HG02588 (cell line): ENCODE measurements around the gene SUMF2.
"Not testable (repeated sequence)": the region's sequence is repeated elsewhere in the genome, so short reads cannot be mapped to it uniquely, and the experiment has no call there.

Source experiments
- ATAC-seq: cut with Tn5 transposase; IDR thresholded peaks from one replicate; pipeline ENCODE4 v1.9.1; 2021; ENCODE audit warnings: mild to moderate bottlenecking, moderate library complexity; ENCODE audit not compliant: unreplicated experiment

The SUMF2 gene

DNA sequence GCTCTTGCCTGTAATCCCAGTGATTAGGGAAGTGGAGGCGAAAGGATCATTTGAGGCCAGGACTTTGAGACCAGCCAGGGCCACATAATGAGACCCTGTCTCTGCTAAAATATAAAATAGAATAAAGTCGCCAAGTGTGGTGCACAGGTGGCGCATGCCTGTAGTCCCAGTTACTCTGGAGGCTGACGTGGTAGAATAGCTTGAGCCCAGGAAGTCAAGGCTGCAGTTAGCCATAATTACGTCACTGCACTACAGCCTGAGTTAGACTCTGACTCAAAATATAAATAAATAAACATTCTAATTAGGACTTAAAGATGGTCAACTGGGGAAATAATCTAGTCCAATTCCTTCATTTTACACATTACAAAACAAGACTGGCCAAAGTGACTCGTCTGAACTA is 41.4 kb downstream of the SUMF2 start:
- no peak for ATAC-seq

DNA sequence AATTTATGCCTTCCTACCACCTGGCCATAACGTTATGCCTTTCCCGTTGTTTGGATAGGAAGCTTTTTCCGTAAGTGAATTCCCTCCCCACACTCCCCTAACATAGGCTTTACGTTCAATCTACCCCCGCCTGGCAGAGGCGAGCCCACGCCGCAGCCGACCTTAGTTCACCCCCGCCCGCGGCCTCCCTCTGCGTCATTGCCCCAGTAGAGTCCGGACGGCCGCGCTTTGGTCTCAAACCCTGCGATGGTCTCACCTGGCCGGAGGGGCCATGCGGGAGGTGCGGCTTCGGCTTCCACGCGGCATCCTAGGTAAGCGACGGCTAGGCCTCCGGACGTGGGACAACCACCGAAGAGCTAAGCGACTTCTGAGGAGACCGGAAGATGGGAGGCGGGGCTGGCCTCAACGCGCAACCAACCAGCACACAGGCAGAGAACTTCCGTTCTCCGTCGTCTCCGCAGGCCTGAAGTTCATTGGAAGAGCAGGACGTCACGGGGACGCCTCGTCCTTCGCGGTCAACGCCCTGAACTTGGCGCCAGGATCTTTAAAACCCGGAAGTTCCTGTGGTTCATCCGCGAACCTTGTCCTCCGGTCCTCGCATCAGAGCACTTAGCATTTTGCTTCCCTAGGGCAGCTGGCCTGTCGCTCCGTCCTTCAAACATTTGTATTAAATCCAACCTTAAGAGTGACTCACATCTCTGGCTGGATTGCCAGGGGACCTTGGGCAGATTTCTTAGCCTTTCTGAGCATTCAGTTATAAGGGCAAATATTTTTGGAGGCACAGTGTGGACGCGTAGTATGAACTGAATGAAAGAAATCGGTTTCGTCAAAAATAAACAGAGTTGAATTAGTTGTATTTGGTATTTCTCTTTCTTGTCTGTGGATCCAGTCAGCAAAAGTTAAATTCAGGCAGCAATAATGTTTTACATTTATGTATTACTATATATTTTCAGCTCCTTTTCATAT is 42.3 kb downstream of the SUMF2 start, which contains the start of gene CHCHD2:
CHCHD2 (minus strand) TSS at position 369 of the 966 bp plus-strand sequence; CDS start at position 306, 63 bp downstream.
- peak; percentile 100 for ATAC-seq

DNA sequence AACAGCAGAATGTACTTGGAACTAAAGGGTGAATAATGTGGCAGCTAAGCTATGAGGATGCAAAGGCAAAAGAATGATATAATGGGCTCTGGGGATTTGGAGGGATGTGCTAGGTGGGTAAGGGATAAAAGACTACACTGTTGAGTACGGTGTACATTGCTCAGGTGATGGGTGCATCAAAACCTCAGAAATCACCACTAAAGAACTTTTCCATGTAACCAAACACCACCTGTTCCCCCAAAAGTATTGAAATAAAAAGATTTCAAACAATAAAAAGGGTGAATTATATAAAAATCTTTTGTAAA is 43.8 kb downstream of the SUMF2 start:
- no peak for ATAC-seq

DNA sequence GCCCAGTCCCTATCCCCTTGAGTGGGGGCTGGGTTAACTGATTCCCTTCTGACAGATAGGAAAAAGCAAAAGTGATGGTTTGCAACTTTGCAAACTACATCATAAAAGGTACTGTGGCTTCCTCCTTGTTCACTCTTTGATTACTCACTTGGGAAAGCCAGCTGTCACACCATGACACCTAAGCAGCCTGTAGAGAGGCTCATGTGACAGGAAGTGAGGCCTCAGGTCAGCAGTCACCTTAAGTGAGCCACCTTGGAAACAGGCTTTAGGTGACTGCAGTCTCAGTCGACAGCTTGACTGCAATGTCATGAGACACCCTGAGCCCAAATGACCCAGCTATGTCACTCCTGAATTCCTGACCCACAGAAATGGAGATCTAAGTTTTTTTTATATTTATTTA is 46.5 kb downstream of the SUMF2 start:
- no peak for ATAC-seq

DNA sequence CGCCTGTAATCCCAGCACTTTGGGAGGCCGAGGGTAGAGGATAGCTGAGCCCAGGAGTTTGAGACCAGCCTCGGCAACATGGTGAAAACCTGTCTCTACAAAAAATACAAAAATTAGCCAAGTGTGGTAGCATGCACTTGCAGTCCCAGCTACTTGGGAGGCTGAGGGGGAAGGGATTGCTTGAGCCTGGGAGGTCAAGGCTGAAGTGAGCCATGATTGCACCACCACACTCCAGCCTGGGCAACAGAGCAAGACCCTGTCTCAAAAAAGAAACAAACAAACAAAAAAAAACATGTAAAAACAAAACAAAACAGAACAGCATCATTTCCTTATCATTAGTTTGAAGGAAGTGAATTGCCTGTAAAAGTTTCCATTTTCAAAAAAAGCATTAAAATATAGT is 48.2 kb downstream of the SUMF2 start:
- ATAC-seq: not testable (repeated sequence)

DNA sequence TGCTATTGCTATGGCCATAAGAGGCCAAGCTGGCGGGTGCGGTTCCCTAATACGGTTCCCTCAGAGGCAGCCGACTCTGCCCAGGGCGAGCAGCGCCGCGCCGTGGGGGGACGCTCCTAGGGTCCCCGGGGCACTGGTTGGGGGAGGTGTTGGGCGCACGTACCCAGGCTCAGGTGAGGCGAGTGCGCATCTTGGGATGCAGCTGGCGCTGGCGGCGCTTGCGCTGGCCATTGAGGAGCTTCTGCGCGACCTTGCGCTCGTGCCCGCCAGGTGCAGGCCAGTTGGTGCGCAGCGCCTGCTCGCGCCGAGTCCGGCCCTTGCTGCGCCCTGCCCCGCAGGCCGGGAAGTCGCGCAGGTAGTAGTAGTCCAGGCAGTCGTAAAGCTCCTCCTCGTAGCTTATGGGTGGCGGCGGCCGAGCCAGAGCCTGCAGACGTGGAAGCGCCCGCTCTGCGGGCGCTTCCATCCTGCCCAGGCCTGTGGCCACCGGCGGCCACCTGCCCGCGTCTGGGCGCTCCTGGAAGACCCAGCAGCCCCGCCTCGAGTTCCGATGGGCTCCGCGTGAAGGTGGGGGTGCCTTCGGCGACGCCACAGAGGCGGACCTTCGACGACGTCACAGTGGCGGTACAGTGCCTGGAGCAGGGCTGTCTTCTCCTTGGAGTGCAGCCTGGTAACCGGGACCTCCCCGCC is 51.9 kb downstream of the SUMF2 start, which contains the start of gene NUPR2:
NUPR2 (minus strand) TSS at position 566 of the 687 bp plus-strand sequence; CDS start at position 463, 103 bp downstream.
- ATAC-seq: no peak

DNA sequence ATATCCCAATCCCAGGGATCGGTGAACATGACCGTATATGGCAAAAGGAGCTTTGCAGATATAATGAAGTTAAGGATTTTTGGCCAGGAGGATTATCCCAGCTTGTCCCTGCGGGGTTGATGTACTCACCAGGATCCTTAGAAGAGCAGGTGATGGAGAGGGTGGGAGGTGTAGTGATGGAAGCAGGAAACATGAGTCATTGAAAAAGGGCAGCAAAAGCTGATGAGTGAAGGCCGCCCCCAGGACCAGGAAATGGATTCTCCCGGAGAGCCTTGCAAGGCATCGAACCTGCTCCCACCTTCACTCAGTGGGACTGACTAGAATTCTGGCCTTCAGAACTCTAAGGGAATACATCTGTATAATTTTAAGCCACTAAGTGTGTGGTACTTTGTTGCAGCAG is 57.4 kb downstream of the SUMF2 start:
- no peak for ATAC-seq

DNA sequence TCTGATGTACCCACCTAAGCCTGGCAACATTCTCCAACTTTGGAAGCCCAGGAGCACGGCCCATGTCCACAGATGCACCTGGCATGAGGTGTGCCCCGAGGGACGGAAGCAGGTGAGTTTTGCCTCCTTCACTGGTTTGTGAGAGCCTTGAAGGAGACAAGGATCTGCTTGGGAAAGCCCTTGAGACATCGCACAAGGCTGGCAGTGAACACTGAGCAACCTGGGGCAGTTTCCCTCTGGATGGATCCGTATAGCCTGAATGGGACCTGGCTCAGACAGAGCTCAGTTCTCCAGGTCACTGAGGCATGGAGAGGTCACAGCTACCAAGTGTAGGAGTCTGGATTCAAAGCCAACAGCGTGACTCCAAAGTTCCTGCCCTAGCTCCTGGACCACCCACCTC is 60.9 kb downstream of the SUMF2 start:
- ATAC-seq: no peak

DNA sequence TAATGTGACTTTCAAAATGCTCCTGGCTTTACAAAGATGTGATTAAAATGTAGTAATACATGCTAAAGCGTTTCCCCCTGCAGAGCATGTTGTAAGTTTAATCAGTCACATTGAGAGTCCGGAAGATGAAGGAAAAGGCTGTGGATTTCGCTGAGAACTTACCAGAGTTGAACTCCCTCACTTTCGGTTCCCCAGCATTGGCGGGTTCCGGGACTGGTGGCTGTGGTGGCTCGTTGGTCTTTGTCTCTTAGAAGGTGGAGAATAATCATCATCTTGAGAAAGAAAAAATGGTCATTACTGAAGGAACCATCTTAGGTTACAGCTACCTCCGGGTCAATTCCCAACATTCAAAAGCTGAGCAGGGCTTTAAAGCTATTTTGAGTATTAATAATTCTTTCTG is 61.7 kb downstream of the SUMF2 start:
- no peak for ATAC-seq

DNA sequence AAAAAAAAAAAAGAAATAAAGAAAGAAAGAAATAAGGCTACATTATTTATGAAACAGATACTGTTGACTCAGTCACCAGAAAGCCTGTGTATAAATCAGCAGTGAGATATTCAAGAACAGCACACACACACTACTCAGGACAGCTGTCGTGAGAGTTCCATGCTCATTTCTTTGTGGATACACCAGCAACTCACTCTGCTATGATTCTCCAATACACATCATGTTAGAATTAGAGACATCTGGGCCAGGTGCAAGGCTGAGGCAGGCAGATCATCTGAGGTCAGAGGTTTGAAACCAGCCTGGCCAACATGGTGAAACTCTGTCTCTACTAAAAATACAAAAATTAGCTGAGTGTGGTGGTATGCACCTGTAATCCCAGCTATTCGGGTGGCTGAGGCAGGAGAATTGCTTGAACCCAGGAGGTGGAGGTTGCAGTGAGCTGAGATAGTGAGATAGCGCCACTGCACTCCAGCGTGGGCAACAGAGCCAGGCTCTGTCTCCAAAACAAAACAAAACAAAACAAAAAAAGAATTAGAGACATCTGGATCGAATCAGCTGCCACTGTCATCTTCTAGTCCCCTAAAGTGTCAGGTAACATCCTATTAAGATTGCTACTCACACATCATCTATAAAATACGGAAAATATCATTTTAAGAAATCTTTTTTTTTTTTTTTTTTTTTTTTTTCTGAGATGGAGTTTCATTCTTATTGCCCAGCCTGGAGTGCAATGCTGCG is 63.3 kb downstream of the SUMF2 start:
- no peak for ATAC-seq
